ENCODE results near the gene MRPL14.

The MRPL14 gene

GRCh38 chr6:44078219-44078826 is 48.9 kb downstream of the MRPL14 start:
- no peak for DNase-seq

- DNase-seq: no peak
Observed at GRCh38 chr6:44077214-44077946, 49.9 kb downstream of the MRPL14 start.

- no peak for DNase-seq
Observed at GRCh38 chr6:44076356-44077213, 50.7 kb downstream of the MRPL14 start.

GRCh38 chr6:44075647-44076355 is 51.5 kb downstream of the MRPL14 start:
- DNase-seq: no peak

GRCh38 chr6:44074813-44075646 is 52.2 kb downstream of the MRPL14 start:
- no peak for DNase-seq

GRCh38 chr6:44074439-44074812 is 52.8 kb downstream of the MRPL14 start:
- DNase-seq: peak; percentile 70

GRCh38 chr6:44073612-44074438 is 53.4 kb downstream of the MRPL14 start:
- DNase-seq: no peak

GRCh38 chr6:44072959-44073611 is 54.2 kb downstream of the MRPL14 start:
- DNase-seq: peak; percentile 72

- no peak for DNase-seq
Observed at GRCh38 chr6:44072452-44072958, 54.7 kb downstream of the MRPL14 start.

GRCh38 chr6:44071670-44072451 is 55.4 kb downstream of the MRPL14 start:
- DNase-seq: no peak

GRCh38 chr6:44068607-44069296 is 58.5 kb downstream of the MRPL14 start:
- no peak for DNase-seq

GRCh38 chr6:44067173-44068139 is 59.8 kb downstream of the MRPL14 start:
- no peak for DNase-seq

GRCh38 chr6:44066394-44067172 is 60.7 kb downstream of the MRPL14 start:
- DNase-seq: no peak

- DNase-seq: no peak
Observed at GRCh38 chr6:44065443-44066140, 61.7 kb downstream of the MRPL14 start.

GRCh38 chr6:44064948-44065272 is 62.3 kb downstream of the MRPL14 start:
- no peak for DNase-seq

All from activated T-cell treated with anti-CD3 and anti-CD28 coated beads, Interleukin-2, amount 50 U/mL, for 1 hour (primary cell).